Stimulated activated CD4-positive, alpha-beta T cell treated with anti-CD3 and anti-CD28 coated beads, Interleukin-12 subunit alpha, Interleukin-12 subunit beta, amount 100 ng/mL, for 4 hours (primary cell): ENCODE measurements around the gene TMEM168.
"Not testable (repeated sequence)": the region's sequence is repeated elsewhere in the genome, so short reads cannot be mapped to it uniquely, and the experiment has no call there.

Experiments
- DNase-seq: peaks from one replicate; pipeline ENCODE4 v3.0.0-alpha.2; 2020

The TMEM168 gene

GRCh38 chr7:112779667-112780066 is 10.5 kb downstream of the TMEM168 start:
- no peak for DNase-seq

GRCh38 chr7:112777406-112777805 is 12.8 kb downstream of the TMEM168 start:
- no peak for DNase-seq

DNA sequence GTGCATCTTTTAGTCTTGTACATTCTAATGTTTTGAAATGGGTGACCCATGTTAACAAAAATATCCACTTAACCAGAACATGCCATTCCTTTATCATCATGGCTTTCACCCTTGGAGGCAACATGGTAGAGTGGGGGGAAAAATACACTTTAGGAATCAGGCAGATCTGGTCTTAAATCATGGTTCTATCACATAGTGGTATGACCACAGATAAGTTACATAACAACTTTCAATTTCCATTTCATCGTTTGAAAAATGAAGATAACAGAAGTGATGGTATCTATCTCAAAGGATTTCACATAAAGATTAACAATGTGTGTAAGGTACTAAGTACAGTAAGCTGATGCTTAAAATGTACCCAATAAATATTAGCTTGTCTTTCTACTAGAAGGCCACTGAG is 19.0 kb downstream of the TMEM168 start:
- DNase-seq: no peak

GRCh38 chr7:112770051-112770450 is 20.1 kb downstream of the TMEM168 start:
- DNase-seq: no peak

GRCh38 chr7:112765105-112765504 is 25.1 kb downstream of the TMEM168 start:
- no peak for DNase-seq

- DNase-seq: no peak
These were observed 26.2 kb downstream of the TMEM168 start for GRCh38 chr7:112763996-112764395.

GRCh38 chr7:112763298-112763697 is 26.9 kb downstream of the TMEM168 start:
- DNase-seq: no peak

GRCh38 chr7:112759905-112760304 is 30.3 kb downstream of the TMEM168 start:
- DNase-seq: no peak

- no peak for DNase-seq
These were observed 32.9 kb downstream of the TMEM168 start for GRCh38 chr7:112757337-112757736.

GRCh38 chr7:112753298-112753697 is 36.9 kb downstream of the TMEM168 start:
- no peak for DNase-seq

- DNase-seq: no peak
These were observed 37.6 kb downstream of the TMEM168 start for GRCh38 chr7:112752576-112752975.

- DNase-seq: no peak
These were observed 40.4 kb downstream of the TMEM168 start for GRCh38 chr7:112749775-112750174.

- no peak for DNase-seq
These were observed 41.8 kb downstream of the TMEM168 start for GRCh38 chr7:112748381-112748780.

- no peak for DNase-seq
These were observed 44.6 kb downstream of the TMEM168 start for GRCh38 chr7:112745635-112746034.

GRCh38 chr7:112744818-112745217 is 45.4 kb downstream of the TMEM168 start:
- DNase-seq: no peak

GRCh38 chr7:112743811-112744210 is 46.4 kb downstream of the TMEM168 start:
- no peak for DNase-seq

GRCh38 chr7:112740667-112741066 is 49.5 kb downstream of the TMEM168 start:
- no peak for DNase-seq

DNA sequence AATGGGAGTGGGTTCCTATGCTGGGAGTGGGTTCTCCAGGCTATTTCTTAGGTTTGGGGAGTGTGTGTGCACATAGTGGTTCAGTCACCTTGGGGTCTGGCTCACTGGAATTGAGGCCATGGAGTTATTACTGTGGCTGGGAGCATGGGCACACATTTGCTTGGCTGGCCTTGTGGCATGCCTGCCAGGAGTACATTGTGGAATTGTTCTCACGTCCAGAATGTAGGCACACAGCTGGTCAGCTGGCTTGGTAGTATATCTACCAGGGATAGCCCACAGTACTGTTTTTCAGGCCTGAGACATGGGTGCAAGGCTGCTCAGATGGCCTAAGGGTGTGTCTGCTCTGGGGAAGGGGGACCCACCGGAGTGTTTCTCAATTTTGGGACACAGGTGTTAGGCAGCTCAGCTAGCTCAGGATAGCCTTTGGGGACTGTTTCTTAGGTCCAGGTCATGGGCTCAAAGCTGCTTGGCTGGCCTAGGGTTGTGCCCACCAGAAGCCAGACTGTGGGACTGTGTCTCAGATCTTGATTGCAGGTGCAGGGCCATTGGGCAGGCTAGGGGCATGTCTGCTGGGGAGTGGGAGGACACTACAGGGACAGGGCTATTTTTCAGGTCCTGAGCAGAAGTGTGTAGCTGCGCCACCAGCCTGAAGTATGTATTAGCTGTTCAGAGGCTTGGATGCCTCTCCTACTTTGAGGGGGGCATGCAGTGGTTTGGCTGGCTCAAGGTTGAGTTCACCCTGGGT is 50.6 kb downstream of the TMEM168 start:
- no peak for DNase-seq

DNA sequence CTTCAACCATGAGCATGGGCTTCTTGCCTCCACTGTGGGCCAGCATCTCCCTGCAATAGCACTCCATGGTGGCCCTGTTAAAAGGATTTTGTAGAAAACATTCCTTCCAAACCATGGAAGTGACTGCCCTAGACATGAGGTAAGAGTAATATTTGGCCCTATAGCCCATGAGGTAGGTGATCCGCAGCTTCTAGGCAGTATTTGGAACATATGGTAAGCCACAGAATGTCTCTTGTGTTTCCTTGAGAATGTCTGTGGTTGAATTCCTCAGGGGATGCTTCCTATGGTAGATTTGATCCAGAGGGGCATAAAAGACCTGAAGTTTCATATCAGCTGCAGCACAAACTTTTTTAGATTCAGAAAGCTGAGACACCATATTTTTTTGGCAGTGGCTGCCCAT is 54.9 kb downstream of the TMEM168 start:
- no peak for DNase-seq

DNA sequence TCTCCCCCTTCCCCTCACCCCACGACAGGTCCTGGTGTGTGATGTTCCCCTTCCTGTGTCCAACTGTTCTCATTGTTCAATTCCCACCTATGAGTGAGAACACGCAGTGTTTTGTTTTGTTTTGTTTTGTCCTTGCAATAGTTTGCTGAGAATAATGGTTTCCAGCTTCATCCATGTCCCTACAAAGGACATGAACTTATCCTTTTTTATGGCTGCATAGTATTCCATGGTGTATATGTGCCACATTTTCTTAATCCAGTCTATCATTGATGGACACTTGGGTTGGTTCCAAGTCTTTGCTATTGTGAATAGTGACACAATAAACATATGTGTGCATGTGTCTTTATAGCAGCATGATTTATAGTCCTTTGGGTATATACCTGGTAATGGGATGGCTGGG is 58.9 kb downstream of the TMEM168 start:
- not testable (repeated sequence) for DNase-seq

DNA sequence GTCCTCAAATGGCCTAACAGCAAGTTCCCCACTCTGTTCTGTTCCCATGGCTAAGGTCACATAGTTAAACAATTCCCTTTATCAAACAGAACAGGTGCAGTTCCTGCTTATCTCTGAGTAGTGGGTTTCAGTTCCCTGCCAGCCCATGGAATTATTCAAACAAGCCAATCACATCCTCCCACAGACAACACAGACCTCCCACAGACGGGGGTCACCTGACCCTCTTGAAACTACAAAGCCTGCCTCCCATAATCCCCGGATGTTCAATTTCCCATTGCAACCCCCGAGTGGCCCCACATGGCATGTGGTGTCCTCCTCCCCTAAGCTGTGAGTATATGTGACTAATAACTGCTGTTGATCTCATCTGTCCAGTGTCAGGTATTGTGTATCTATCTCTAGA is 64.1 kb downstream of the TMEM168 start:
- DNase-seq: no peak

DNA sequence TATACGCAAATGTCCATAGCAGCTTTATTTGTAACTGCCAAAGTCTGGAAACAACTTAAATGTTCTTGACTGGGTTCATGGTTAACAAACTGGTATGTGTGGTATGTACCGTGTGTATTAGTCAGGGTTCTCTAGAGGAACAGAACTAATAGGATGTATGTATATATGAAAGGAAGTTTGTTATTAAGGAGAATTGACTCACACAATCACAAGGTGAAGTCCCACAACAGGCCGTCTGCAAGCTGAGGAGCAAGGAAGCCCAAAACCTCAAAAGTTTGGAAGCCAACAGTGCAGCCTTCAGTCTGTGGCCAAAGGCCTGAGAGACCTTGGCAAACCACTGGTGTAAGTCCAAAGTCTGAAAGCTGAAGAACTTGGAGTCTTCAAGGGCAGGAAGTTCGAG is 66.8 kb downstream of the TMEM168 start:
- no peak for DNase-seq

GRCh38 chr7:112721366-112721765 is 68.8 kb downstream of the TMEM168 start:
- no peak for DNase-seq

DNA sequence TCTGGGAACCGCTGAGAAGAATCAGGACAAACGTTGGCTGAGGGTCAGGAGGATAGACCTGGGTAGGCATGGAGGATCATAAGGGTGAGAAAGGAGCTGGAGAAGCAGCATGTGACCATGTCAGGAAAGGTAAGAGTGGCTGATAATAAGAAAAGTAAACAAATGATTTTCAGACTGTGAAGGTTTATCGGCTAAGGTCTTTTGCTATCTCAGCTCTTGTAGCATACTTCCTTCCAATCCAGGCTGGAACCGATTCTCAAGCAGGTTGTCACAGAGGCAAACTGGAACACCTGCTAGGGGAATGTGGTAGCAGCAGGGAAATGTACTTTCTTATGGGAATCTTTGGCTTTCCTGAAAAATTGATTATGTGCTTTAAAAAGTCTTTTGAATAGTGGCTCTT is 74.7 kb downstream of the TMEM168 start:
- no peak for DNase-seq

- no peak for DNase-seq
These were observed 75.3 kb downstream of the TMEM168 start for GRCh38 chr7:112714917-112715316.
